NT2/D1 (cell line): ENCODE measurements around the gene EPB41L4A.

Experiments
- DNase-seq: peaks from one replicate; pipeline ENCODE4 v3.0.0-alpha.2; 2011; ENCODE audit warnings: low read depth, low spot score
- H3K27me3 ChIP-seq: 2 replicates; pipeline ENCODE4 v1.6.0; 2011; ENCODE audit warnings: mild to moderate bottlenecking; ENCODE audit not compliant: insufficient read length, insufficient read depth
- H3K36me3 ChIP-seq: 2 replicates; pipeline ENCODE4 v1.6.1; 2011; ENCODE audit warnings: mild to moderate bottlenecking, low read length, mixed read lengths; ENCODE audit not compliant: insufficient read depth, insufficient read length
- H3K4me1 ChIP-seq: 2 replicates; pipeline ENCODE4 v1.5.1; 2011; ENCODE audit not compliant: insufficient read depth, insufficient read length
- H3K4me3 ChIP-seq: 2 replicates; pipeline ENCODE4 v1.5.1; 2011; ENCODE audit warnings: low read depth; ENCODE audit not compliant: insufficient read length
- H3K9ac ChIP-seq: 2 replicates; pipeline ENCODE4 v1.6.0; 2011; ENCODE audit warnings: low read depth; ENCODE audit not compliant: insufficient read length
- H3K9me3 ChIP-seq: 2 replicates; pipeline ENCODE4 v1.5.1; 2011; ENCODE audit warnings: mild to moderate bottlenecking, low read length; ENCODE audit not compliant: insufficient read depth
- SUZ12 ChIP-seq: IDR thresholded peaks from 2 replicates; pipeline ENCODE4 v1.6.1; 2011; ENCODE audit not compliant: insufficient read length, insufficient read depth; ENCODE audit errors: extremely low read depth
- YY1 ChIP-seq: IDR thresholded peaks from 2 replicates; pipeline ENCODE4 v1.6.1; 2011; ENCODE audit not compliant: insufficient read length, insufficient read depth
- ZNF274 ChIP-seq: IDR thresholded peaks from 2 replicates; pipeline ENCODE4 v1.6.1; 2011; ENCODE audit warnings: mild to moderate bottlenecking, low read depth, low read length

Gene EPB41L4A

DNA sequence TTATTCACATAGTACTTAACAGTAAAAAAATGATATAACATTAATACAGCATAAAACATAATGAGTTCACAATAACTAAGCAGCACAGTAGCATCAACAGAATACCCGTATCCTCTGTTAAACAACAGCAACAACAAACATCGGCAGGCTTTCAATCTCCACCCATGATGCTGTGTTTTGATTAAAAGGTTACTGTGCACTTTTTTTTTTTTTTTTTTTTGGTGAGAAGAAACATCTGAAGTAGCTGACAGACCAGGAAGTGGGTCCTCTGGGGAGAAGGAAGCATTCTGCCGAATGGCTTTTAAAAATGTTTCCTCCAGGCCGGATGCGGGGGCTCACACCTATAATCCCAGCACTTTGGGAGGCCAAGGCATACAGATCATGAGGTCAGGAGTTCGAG lies 282.3 kb downstream of the EPB41L4A start:
- TF ChIP-seq YY1 (no peak), SUZ12 (no peak), ZNF274 (no peak)
- Histone ChIP-seq H3K27me3 (no peaks in the 10 kb centered on the region), H3K36me3 (no peaks in the 10 kb centered on the region), H3K9me3 (no peaks in the 10 kb centered on the region), H3K4me3 (no peak overlapping the region), H3K9ac (no peak overlapping the region), H3K4me1 (no peaks in the 10 kb centered on the region)
- DNase-seq: no peak

DNA sequence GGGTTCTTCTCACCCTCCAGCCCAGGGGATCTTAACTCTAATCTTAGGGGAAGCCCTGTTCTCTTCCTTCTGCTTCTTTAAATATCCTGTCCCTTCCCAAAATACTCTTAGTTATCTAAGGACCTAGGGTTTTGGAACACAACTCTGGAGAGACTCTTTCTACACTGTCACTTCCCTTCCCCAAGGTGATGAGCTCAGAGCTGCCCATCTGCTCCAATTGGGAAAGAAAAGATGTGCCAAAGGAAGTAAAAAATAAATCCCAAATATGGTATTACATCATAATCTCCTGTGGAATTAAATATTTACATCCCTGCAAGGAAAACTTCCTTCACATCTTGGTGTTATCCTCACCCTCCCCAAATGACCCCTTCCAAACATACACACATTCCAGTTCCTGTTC lies 291.2 kb downstream of the EPB41L4A start:
- Histone ChIP-seq H3K9ac (no peak overlapping the region), H3K9me3 (no peaks in the 10 kb centered on the region), H3K4me1 (no peaks in the 10 kb centered on the region), H3K36me3 (no peaks in the 10 kb centered on the region), H3K27me3 (no peaks in the 10 kb centered on the region), H3K4me3 (no peak overlapping the region)
- DNase-seq: no peak
- TF ChIP-seq SUZ12: no peak
- no peak for TF ChIP-seq YY1
- no peak for TF ChIP-seq ZNF274

DNA sequence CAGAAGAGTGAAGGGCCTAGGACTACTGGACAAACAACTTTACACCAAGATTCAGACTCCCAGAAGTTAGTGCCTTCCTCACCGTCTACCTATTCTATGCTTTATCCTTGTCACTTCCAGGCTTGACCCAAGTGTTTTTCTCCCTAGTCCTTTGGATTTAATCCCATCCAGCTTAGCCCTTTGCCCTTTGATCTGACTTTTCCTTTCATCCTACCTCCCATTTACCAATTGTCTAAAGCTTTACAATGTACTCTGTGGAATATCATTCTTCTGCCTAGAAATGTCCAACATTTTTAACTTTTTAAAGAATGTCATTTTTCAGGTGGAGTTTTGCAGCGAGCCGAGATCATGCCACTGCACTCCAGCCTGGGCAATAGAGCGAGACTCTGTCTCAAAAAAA lies 292.1 kb downstream of the EPB41L4A start:
- Histone ChIP-seq H3K4me1 (no peaks in the 10 kb centered on the region), H3K9ac (no peak overlapping the region), H3K4me3 (no peak overlapping the region), H3K9me3 (no peaks in the 10 kb centered on the region), H3K27me3 (no peaks in the 10 kb centered on the region), H3K36me3 (no peaks in the 10 kb centered on the region)
- TF ChIP-seq SUZ12 (no peak), ZNF274 (no peak), YY1 (no peak)
- DNase-seq: no peak

DNA sequence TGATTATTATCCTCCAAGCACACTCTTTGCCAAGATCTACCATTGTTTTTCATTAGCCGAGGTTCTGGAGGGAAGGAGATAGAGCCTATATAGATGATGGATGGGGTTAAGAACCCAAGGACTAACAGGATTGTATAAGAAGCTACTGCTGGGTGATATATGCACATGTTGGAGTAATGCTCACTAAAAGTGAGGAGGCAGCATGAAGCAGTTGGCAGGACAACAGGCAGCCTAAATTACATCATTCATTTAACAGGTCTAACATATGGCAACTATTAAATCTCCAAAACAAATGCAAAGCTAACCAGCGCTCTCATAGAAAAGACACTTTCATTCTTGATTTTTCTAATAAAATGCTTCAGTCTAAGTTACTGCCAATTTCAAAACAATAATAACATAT lies 293.2 kb downstream of the EPB41L4A start:
- no peak overlapping the region for H3K9ac ChIP-seq
- no peak for DNase-seq
- no peak overlapping the region for H3K4me3 ChIP-seq
- no peak for TF ChIP-seq YY1
- no peak for TF ChIP-seq SUZ12
- TF ChIP-seq ZNF274: no peak
- H3K4me1 ChIP-seq: no peaks in the 10 kb centered on the region
- no peaks in the 10 kb centered on the region for H3K9me3 ChIP-seq
- no peaks in the 10 kb centered on the region for H3K27me3 ChIP-seq
- H3K36me3 ChIP-seq: no peaks in the 10 kb centered on the region

DNA sequence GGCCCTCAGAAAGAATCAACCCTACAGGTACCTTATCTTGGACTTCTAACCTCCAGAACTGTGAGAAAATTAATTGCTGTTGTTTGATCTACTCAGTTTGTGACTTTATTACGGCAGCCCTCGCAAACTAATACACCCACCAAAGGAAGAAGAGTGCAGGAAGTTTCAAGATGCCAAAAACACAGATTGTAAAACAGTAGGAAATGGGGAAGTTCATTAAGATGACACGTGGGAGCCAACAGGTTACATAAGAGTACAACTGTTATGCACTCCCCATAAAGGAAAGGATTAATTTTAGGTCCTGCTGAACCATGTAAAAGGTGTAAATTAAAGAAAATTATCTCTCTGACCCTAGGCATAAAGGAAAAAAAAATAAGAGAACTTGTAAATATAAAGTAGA lies 294.3 kb downstream of the EPB41L4A start:
- TF ChIP-seq YY1: no peak
- TF ChIP-seq SUZ12: no peak
- TF ChIP-seq ZNF274: no peak
- H3K36me3 ChIP-seq: no peaks in the 10 kb centered on the region
- no peak overlapping the region for H3K4me3 ChIP-seq
- H3K4me1 ChIP-seq: no peaks in the 10 kb centered on the region
- no peaks in the 10 kb centered on the region for H3K27me3 ChIP-seq
- H3K9ac ChIP-seq: no peak overlapping the region
- H3K9me3 ChIP-seq: no peaks in the 10 kb centered on the region
- DNase-seq: no peak

DNA sequence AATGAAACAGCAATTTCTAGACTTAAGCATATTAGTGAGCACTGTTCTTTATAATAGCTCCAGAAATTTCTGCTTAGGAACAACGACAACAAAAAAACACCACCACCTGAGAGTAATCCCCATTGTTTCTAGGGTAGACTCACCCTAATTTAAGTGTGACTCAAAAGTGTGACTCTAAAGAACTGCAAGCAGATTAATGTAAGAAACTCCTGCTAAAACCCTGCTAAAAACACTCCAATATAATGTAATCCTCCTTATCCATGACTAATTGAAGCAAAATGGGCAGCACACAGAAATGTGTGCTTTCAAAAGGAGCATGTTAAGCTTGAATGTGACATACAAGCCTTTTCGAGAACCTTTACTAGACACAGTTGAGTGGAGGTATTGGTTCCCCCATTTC lies 296.0 kb downstream of the EPB41L4A start:
- no peak overlapping the region for H3K4me3 ChIP-seq
- DNase-seq: no peak
- no peak for TF ChIP-seq SUZ12
- no peak for TF ChIP-seq ZNF274
- TF ChIP-seq YY1: no peak
- H3K4me1 ChIP-seq: no peaks in the 10 kb centered on the region
- no peak overlapping the region for H3K9ac ChIP-seq
- H3K9me3 ChIP-seq: no peaks in the 10 kb centered on the region
- no peaks in the 10 kb centered on the region for H3K36me3 ChIP-seq
- no peaks in the 10 kb centered on the region for H3K27me3 ChIP-seq

DNA sequence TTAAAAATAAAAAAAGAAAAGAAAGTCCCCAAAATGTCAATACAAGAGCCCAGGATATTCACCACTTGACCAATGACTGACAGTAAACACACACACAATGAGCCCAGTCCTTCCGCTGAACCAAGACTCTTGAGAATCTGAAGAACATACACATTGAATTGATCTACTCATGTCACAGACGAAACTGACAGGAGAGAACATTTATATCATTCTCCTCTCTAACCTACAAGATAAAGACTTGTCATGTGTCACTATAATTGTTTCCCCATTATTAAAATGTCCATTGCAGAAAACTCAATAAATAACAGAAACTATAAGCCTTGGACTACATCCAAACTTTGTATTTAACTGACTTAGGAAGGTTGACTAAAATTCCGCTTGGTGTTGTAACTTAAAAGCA lies 296.7 kb downstream of the EPB41L4A start:
- DNase-seq: no peak
- no peaks in the 10 kb centered on the region for H3K4me1 ChIP-seq
- no peaks in the 10 kb centered on the region for H3K9me3 ChIP-seq
- H3K27me3 ChIP-seq: no peaks in the 10 kb centered on the region
- no peaks in the 10 kb centered on the region for H3K36me3 ChIP-seq
- TF ChIP-seq SUZ12: no peak
- TF ChIP-seq ZNF274: no peak
- TF ChIP-seq YY1: no peak
- H3K9ac ChIP-seq: no peak overlapping the region
- H3K4me3 ChIP-seq: no peak overlapping the region

DNA sequence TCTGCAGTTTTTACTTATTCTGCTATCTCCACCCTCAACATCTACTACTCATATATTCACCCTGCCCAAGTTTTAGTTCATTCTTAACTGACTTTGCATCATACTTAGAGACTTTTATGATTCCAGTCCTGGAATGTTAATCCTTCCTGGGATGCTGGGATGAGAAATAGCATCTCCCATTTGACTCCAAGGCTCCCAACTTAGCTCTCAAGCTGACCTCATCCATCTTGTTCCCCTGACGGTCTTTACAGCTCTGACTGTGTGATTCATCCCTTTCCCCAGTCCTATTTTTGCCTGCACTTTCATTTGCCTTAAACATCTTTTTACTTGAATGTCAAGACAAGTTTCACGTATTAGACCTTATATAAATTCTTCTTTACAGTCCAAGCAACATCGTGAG lies 297.8 kb downstream of the EPB41L4A start:
- no peak for DNase-seq
- no peak for TF ChIP-seq YY1
- no peak for TF ChIP-seq ZNF274
- no peak for TF ChIP-seq SUZ12
- Histone ChIP-seq H3K4me1 (no peaks in the 10 kb centered on the region), H3K27me3 (no peaks in the 10 kb centered on the region), H3K9me3 (no peaks in the 10 kb centered on the region), H3K4me3 (no peak overlapping the region), H3K36me3 (no peaks in the 10 kb centered on the region), H3K9ac (no peak overlapping the region)
